Measurements from ENCODE around the gene ZDHHC17. TPM values are rescaled to one million over a fixed set of nuclear protein-coding genes. Genes with fewer than 3 reads are reported as not detected.

ZDHHC17 gene, protein sequence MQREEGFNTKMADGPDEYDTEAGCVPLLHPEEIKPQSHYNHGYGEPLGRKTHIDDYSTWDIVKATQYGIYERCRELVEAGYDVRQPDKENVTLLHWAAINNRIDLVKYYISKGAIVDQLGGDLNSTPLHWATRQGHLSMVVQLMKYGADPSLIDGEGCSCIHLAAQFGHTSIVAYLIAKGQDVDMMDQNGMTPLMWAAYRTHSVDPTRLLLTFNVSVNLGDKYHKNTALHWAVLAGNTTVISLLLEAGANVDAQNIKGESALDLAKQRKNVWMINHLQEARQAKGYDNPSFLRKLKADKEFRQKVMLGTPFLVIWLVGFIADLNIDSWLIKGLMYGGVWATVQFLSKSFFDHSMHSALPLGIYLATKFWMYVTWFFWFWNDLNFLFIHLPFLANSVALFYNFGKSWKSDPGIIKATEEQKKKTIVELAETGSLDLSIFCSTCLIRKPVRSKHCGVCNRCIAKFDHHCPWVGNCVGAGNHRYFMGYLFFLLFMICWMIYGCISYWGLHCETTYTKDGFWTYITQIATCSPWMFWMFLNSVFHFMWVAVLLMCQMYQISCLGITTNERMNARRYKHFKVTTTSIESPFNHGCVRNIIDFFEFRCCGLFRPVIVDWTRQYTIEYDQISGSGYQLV
- 15.9 and 23.7 TPM in 2 replicates for total RNA-seq

DNA sequence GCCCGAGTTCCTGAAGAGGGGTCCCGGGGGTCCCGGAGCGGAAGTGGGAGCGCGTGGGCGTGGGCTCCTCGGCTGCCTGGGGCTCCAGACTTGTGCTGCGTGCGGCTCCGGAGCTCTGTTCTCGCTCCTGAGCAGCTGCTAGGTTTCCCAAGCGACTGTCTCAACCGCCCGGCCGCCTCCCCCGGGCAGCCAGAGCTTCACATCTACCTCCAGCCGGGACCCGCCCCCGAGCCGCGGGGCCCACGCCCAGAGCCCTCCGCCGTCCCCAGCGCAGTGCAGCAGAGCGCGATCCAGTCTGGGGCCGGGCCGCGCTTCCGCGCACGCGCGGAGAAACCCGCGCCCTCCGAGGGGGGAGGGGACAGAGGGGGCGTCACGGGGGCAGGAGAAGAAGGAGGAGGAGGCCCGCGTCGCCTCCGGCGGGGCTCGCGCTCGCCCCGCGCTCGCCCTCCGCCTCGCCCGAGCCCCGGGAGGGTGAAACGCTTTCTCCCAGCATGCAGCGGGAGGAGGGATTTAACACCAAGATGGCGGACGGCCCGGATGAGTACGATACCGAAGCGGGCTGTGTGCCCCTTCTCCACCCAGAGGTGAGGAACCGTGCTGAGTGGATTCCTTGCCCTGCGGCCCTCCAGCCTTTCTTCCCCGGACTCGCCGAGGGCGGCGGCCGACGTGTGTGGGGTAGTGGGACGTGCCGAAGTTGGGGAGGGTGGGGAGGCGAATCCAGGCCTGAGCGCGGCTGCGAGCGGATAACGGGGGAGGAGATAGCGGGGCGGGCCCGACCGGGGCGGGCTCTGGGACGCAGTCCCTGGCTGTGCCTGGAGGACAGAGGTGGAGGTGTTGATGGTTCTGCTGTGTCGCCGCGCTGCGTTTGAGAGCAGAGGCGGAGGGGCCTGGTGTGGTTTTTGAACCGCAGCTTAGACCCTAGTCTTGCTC, at the start of gene ZDHHC17:
TSS of gene ZDHHC17 (plus strand) at position 370 of the 930 bp plus-strand sequence. CDS start at position 492, 122 bp downstream.

DNA sequence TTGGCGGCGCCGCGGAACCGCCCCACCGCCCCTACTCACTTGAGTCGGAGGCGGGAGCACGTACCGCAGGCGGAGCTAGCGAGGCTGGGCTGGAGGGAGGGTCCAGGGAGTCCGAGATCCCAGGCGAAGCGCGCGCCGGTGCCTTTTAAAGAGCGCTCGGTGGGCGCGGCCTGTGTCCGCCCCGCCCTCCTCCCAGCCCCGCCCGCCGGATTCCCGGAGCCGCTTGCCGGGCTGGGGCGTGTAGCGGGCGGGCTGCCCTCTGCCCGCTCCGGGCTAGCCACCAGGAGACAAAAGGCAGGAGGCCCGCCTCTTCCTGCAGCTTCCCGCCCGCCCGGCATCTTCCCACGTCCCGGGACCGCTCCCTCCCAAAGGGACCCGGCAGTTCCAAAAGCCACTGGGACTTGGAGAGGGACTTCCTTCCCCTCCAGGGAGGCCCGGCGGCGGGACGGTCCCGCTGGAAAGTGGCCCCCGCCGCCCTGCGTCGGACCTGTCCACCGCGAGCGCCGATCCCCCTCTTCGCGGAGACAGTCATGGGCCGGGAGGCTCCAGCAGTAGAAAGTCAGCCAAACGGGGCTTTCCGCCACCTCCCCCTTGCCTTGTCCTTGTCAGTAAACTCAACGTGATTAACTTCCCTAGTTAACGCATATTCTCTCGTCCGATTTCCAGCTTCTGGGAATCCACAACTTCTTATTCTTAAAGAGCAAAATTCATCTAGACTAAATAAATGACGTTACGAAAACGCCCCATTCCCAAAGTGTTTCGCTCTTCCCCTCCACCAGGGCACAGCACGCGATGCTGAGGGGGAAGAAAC, 115.2 kb downstream of the ZDHHC17 start, which contains the start of gene CSRP2:
TSS of gene CSRP2 (minus strand) at position 121 of the 811 bp plus-strand sequence. CDS start 12,759 bp downstream, outside the sequence.

Other genes starting within 250 kb of the ZDHHC17 start
- 29.0 and 36.3 TPM in 2 replicates for gene OSBPL8, start 204.3 kb upstream of the ZDHHC17 start, total RNA-seq
- 5.1 and 23.3 TPM in 2 replicates for gene CSRP2, start 114.9 kb downstream of the ZDHHC17 start, total RNA-seq

Data from pericardium fibroblast (primary cell).